ENCODE results near the gene FCN3. TPM values are rescaled to one million over a fixed set of nuclear protein-coding genes. Genes with fewer than 3 reads are reported as not detected.
A peak's percentile ranks its signal among the peaks of the same experiment; 100 is the strongest.

The FCN3 gene
- total and polyA plus RNA-seq, 10 of the 15 experiments (the other 5 are each of a cell fraction or from before 2014, with no cell fraction given) = 0.28 TPM; not detected in 9

DNA sequence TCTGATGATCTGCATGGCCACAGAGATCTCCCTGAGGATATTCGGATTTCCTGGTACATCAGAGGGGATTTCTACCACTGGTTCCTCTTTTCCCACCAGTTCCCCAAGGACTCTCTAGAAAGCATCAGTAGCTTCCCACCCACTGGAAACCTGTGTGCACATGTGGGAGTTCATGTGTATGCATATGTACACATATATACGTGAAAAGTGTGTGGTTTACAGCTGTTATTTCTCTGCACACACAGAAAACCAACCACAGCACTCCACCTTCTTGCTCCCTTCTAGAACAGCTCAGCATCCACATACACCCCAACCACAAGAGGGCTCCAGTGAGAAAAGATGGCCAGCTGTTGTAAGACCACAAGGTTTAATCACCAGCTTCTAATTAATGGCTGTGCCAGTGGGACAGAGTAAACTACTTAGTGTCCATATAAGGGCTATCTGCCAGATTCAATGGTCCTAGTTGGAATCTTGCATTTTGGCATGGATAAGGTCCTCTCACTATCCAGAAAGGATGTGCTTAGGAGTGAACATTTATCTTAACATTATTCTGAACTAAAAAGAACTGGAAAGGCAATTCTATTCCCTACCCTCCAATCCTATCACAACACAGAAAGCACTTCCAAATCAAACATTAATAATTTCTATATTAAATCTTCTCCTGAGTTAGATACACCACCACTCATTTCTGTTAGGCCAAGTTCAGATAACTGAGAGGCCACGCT, 41.9 kb upstream of the FCN3 start (continued):
- TF ChIP-seq E4F1 (IDR thresholded peaks at IDR 0.05; ENCODE audit: borderline replicate concordance, partially characterized antibody) (no peak), EGR1 (IDR thresholded peaks at IDR 0.05; ENCODE audit: borderline replicate concordance in 1 of 2, low read depth in 2 of 2, low read length in 2 of 2) (no peak), SREBF1 (IDR thresholded peaks at IDR 0.05; ENCODE audit: low read length) (no peak), ZNF274 (IDR thresholded peaks at IDR 0.05; ENCODE audit: insufficient read depth, insufficient read length) (no peak), NRF1 (conservative IDR thresholded peaks at IDR 0.05; ENCODE audit: low read depth, low read length) (no peak), STAT1 (conservative IDR thresholded peaks at IDR 0.05) (no peak), FOXK2 (IDR thresholded peaks at IDR 0.05) (no peak), CBX3 (IDR thresholded peaks at IDR 0.05; ENCODE audit: borderline replicate concordance, low read depth) (no peak), KDM1A (IDR thresholded peaks at IDR 0.05; ENCODE audit: borderline replicate concordance) (no peak), CHD1 (IDR thresholded peaks at IDR 0.05; ENCODE audit: low read depth, low read length) (no peak), NBN (IDR thresholded peaks at IDR 0.05) (no peak; the same call in 1 of the 2 replicates), ZNF207 (IDR thresholded peaks at IDR 0.05; ENCODE audit: borderline replicate concordance) (no peak), CREM (IDR thresholded peaks at IDR 0.05; ENCODE audit: low read depth) (0 out of 2 replicates have a peak, but pooled peaks have one; percentile 36), SRF (IDR thresholded peaks at IDR 0.05; ENCODE audit: low read depth in 2 of 2, low read length in 2 of 2) (no peak), ZNF24 (IDR thresholded peaks at IDR 0.05) (no peak), ESRRA (IDR thresholded peaks at IDR 0.05; ENCODE audit: low read length) (no peak), KLF5 (IDR thresholded peaks at IDR 0.05; ENCODE audit: partially characterized antibody) (peak; percentile 35), CBFB (IDR thresholded peaks at IDR 0.05; ENCODE audit: low read depth) (peak; percentile 80), BACH1 (IDR thresholded peaks at IDR 0.05; ENCODE audit: borderline replicate concordance) (no peak), JUND (IDR thresholded peaks at IDR 0.05; ENCODE audit: low read depth, low read length) (no peak)
- TF ChIP-seq, protein P1, sequence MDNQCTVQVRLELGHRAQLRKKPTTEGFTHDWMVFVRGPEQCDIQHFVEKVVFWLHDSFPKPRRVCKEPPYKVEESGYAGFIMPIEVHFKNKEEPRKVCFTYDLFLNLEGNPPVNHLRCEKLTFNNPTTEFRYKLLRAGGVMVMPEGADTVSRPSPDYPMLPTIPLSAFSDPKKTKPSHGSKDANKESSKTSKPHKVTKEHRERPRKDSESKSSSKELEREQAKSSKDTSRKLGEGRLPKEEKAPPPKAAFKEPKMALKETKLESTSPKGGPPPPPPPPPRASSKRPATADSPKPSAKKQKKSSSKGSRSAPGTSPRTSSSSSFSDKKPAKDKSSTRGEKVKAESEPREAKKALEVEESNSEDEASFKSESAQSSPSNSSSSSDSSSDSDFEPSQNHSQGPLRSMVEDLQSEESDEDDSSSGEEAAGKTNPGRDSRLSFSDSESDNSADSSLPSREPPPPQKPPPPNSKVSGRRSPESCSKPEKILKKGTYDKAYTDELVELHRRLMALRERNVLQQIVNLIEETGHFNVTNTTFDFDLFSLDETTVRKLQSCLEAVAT (IDR thresholded peaks at IDR 0.05) = peak; percentile 65
- TF ChIP-seq, protein P2, sequence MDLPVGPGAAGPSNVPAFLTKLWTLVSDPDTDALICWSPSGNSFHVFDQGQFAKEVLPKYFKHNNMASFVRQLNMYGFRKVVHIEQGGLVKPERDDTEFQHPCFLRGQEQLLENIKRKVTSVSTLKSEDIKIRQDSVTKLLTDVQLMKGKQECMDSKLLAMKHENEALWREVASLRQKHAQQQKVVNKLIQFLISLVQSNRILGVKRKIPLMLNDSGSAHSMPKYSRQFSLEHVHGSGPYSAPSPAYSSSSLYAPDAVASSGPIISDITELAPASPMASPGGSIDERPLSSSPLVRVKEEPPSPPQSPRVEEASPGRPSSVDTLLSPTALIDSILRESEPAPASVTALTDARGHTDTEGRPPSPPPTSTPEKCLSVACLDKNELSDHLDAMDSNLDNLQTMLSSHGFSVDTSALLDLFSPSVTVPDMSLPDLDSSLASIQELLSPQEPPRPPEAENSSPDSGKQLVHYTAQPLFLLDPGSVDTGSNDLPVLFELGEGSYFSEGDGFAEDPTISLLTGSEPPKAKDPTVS (IDR thresholded peaks at IDR 0.05; ENCODE audit: low read depth, low read length) = no peak
- TF ChIP-seq, protein P3, sequence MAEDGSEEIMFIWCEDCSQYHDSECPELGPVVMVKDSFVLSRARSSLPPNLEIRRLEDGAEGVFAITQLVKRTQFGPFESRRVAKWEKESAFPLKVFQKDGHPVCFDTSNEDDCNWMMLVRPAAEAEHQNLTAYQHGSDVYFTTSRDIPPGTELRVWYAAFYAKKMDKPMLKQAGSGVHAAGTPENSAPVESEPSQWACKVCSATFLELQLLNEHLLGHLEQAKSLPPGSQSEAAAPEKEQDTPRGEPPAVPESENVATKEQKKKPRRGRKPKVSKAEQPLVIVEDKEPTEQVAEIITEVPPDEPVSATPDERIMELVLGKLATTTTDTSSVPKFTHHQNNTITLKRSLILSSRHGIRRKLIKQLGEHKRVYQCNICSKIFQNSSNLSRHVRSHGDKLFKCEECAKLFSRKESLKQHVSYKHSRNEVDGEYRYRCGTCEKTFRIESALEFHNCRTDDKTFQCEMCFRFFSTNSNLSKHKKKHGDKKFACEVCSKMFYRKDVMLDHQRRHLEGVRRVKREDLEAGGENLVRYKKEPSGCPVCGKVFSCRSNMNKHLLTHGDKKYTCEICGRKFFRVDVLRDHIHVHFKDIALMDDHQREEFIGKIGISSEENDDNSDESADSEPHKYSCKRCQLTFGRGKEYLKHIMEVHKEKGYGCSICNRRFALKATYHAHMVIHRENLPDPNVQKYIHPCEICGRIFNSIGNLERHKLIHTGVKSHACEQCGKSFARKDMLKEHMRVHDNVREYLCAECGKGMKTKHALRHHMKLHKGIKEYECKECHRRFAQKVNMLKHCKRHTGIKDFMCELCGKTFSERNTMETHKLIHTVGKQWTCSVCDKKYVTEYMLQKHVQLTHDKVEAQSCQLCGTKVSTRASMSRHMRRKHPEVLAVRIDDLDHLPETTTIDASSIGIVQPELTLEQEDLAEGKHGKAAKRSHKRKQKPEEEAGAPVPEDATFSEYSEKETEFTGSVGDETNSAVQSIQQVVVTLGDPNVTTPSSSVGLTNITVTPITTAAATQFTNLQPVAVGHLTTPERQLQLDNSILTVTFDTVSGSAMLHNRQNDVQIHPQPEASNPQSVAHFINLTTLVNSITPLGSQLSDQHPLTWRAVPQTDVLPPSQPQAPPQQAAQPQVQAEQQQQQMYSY (CRISPR knock-in tag; IDR thresholded peaks at IDR 0.05) = no peak

All from GM12878 (cell line).